GM12878 (cell line): ENCODE measurements around the gene GPR18. TPM values are rescaled to one million over a fixed set of nuclear protein-coding genes. Genes with fewer than 3 reads are reported as not detected.

ENCODE experiments used
- CHD4 ChIP-seq: fragments of 200-600 bp; sonication (generic); IDR thresholded peaks from 2 replicates; pipeline ENCODE4 v1.6.1; 2016; ENCODE audit warnings: mild to moderate bottlenecking
- EP300 ChIP-seq, 2 experiments: fragments of 150-350 bp in 1 of 2; IDR thresholded peaks; 2 replicates each; pipeline ENCODE4 v1.6.1; 2011 to 2012; ENCODE audit warnings: low read depth in 2 of 2, low read length in 2 of 2, borderline replicate concordance in 1 of 2, improper control_type of control experiment in 1 of 2, inconsistent platforms in 1 of 2; ENCODE audit not compliant: control insufficient read depth in 1 of 2
- FOXM1 ChIP-seq: IDR thresholded peaks from 2 replicates; pipeline ENCODE4 v1.6.1; 2012; ENCODE audit warnings: low read depth, mild to moderate bottlenecking, inconsistent platforms, low read length, moderate library complexity
- MLLT1 ChIP-seq: fragments of 450-650 bp; IDR thresholded peaks from 2 replicates; pipeline ENCODE4 v1.6.1; 2016; ENCODE audit warnings: mild to moderate bottlenecking
- MXI1 ChIP-seq: fragments of 150-350 bp; IDR thresholded peaks from 2 replicates; pipeline ENCODE4 v1.6.1; 2011; ENCODE audit warnings: low read depth, mild to moderate bottlenecking, inconsistent platforms, low read length, improper control_type of control experiment
- NFYA ChIP-seq: IDR thresholded peaks from 2 replicates; pipeline ENCODE4 v1.6.1; 2011; ENCODE audit warnings: low read depth, mild to moderate bottlenecking, low read length, improper control_type of control experiment, borderline replicate concordance
- NFYB ChIP-seq: IDR thresholded peaks from 2 replicates; pipeline ENCODE4 v1.6.1; 2011; ENCODE audit warnings: low read depth, mild to moderate bottlenecking, low read length, improper control_type of control experiment, moderate library complexity; ENCODE audit not compliant: insufficient read depth
- PAX5 ChIP-seq: IDR thresholded peaks from 2 replicates; pipeline ENCODE4 v1.6.1; 2011; ENCODE audit warnings: low read depth, low read length, borderline replicate concordance
- PKNOX1 ChIP-seq: fragments of 450-650 bp; IDR thresholded peaks from 2 replicates; pipeline ENCODE4 v1.6.1; 2016; ENCODE audit warnings: mild to moderate bottlenecking
- POLR2AphosphoS2 ChIP-seq: IDR thresholded peaks from 2 replicates; pipeline ENCODE4 v1.6.1; 2011; ENCODE audit warnings: low read depth, mild to moderate bottlenecking, low read length, improper control_type of control experiment, moderate library complexity
- SMARCA5 ChIP-seq: fragments of 450-650 bp; IDR thresholded peaks from 2 replicates; pipeline ENCODE4 v1.6.1; 2017; ENCODE audit warnings: mild to moderate bottlenecking
- TAF1 ChIP-seq: IDR thresholded peaks from 2 replicates; pipeline ENCODE4 v1.6.1; 2011; ENCODE audit warnings: mild to moderate bottlenecking, low read depth, low read length, borderline replicate concordance
- TBL1XR1 ChIP-seq: IDR thresholded peaks from 2 replicates; pipeline ENCODE4 v1.6.1; 2012; ENCODE audit warnings: low read depth, low read length, improper control_type of control experiment
- ZNF274 ChIP-seq: IDR thresholded peaks from one replicate; pipeline ENCODE4 v1.8.0; 2011; ENCODE audit not compliant: insufficient read length, insufficient read depth
- polyA plus RNA-seq, 11 experiments: library from polyadenylated mRNA; depleted of rRNA in 4 of 11; unstranded in 6 of 11; stranded (reverse) in 5 of 11; fragments of >200 nt; fragmentation: Nextera tagmentation in 4 of 11; fragmentation: Illumina TruSeq in 1 of 11; extraction: Ambion mirVana in 4 of 11; extraction: Trizol in 1 of 11; gene quantifications; 1 replicate in 1 of 11; 2 replicates in 10 of 11; pipeline versions ENCODE4 v1.2.1 to v1.2.3, GENCODE V29; 2011 to 2016; ENCODE audit warnings: inconsistent platforms in 2 of 11, missing spikeins in 2 of 11, low read depth in 1 of 11
- total RNA-seq, 4 experiments: library from RNA; depleted of rRNA in 3 of 4; stranded (reverse); fragments of >200 nt in 3 of 4; fragmentation: Illumina TruSeq in 1 of 4; extraction: Trizol in 1 of 4; gene quantifications; 2 replicates each; pipeline versions ENCODE4 v1.2.1 to v1.2.3, GENCODE V29; 2013 to 2021
- TF ChIP-seq, protein P1 (sequence below): IDR thresholded peaks from 2 replicates; pipeline ENCODE4 v1.6.1; 2012; ENCODE audit warnings: low read depth, low read length, improper control_type of control experiment
- TF ChIP-seq, protein P2 (sequence below): fragments of 450-650 bp; IDR thresholded peaks from 2 replicates; pipeline ENCODE4 v1.6.1; 2017; ENCODE audit warnings: antibody characterized with exemption, mild to moderate bottlenecking, moderate library complexity
- TF ChIP-seq, protein P3 (sequence below): IDR thresholded peaks from 2 replicates; pipeline ENCODE4 v1.6.1; 2012; ENCODE audit warnings: low read depth, low read length, improper control_type of control experiment
- TF ChIP-seq, protein P4 (sequence below): IDR thresholded peaks from 2 replicates; pipeline ENCODE4 v1.6.1; 2012; ENCODE audit warnings: low read length, inconsistent platforms

Gene GPR18
- total and polyA plus RNA-seq, 10 of the 15 experiments (the other 5 are each of a cell fraction or from before 2014, with no cell fraction given): 3.3 to 12.9 (median 5.2) TPM

DNA sequence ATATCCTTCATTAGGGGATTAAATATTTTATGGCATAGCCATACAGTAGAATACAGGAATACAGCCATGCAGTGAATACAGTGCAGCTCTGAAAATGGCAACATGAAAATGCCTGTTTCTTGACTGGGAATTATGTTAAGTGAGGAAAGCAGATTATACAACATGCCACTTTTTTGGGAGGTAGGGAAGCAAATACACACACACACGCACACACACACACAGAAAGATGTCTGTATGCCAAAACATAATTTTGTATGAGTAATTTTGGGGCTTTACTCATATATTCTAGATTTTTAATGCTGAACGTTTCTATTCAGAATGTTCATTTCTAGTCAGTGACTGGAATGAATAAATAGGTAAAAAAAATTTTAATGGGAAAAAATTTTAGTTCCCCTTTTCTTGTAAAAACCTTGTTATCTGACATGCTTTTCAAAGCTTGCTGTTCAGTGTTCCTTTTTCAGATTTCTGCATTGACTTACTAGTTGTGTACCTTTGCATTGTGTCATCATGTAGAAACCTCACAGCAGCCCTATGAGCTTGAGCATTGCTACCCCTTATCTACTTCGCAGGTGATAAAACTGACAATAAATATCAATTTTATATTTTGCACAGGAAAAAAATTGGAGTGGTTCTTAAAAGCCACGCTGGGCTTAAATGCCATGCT, 41.2 kb upstream of the GPR18 start (continued):
- TF ChIP-seq NFYA: no peak
- TF ChIP-seq TBL1XR1: 0 out of 2 replicates have a peak, but pooled peaks have one; percentile 28
- TF ChIP-seq EP300 (IDR thresholded peaks at IDR 0.05; ENCODE audit: borderline replicate concordance in 1 of 2, control insufficient read depth in 1 of 2, low read depth in 2 of 2, low read length in 2 of 2): no peak
- TF ChIP-seq, protein P1, sequence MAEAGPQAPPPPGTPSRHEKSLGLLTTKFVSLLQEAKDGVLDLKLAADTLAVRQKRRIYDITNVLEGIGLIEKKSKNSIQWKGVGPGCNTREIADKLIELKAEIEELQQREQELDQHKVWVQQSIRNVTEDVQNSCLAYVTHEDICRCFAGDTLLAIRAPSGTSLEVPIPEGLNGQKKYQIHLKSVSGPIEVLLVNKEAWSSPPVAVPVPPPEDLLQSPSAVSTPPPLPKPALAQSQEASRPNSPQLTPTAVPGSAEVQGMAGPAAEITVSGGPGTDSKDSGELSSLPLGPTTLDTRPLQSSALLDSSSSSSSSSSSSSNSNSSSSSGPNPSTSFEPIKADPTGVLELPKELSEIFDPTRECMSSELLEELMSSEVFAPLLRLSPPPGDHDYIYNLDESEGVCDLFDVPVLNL: no peak
- TF ChIP-seq, protein P2, sequence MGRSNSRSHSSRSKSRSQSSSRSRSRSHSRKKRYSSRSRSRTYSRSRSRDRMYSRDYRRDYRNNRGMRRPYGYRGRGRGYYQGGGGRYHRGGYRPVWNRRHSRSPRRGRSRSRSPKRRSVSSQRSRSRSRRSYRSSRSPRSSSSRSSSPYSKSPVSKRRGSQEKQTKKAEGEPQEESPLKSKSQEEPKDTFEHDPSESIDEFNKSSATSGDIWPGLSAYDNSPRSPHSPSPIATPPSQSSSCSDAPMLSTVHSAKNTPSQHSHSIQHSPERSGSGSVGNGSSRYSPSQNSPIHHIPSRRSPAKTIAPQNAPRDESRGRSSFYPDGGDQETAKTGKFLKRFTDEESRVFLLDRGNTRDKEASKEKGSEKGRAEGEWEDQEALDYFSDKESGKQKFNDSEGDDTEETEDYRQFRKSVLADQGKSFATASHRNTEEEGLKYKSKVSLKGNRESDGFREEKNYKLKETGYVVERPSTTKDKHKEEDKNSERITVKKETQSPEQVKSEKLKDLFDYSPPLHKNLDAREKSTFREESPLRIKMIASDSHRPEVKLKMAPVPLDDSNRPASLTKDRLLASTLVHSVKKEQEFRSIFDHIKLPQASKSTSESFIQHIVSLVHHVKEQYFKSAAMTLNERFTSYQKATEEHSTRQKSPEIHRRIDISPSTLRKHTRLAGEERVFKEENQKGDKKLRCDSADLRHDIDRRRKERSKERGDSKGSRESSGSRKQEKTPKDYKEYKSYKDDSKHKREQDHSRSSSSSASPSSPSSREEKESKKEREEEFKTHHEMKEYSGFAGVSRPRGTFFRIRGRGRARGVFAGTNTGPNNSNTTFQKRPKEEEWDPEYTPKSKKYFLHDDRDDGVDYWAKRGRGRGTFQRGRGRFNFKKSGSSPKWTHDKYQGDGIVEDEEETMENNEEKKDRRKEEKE: no peak
- TF ChIP-seq MLLT1: peak; percentile 62; the same call in 1 of the 2 replicates
- no peak for TF ChIP-seq PAX5
- TF ChIP-seq ZNF274: no peak
- TF ChIP-seq NFYB: no peak
- TF ChIP-seq, protein P3, sequence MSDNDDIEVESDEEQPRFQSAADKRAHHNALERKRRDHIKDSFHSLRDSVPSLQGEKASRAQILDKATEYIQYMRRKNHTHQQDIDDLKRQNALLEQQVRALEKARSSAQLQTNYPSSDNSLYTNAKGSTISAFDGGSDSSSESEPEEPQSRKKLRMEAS: no peak
- TF ChIP-seq POLR2AphosphoS2: peak; percentile 69; the same call in 1 of the 2 replicates
- no peak for TF ChIP-seq CHD4
- TF ChIP-seq SMARCA5: no peak
- 0 out of 2 replicates have a peak, but pooled peaks have one; percentile 14 for TF ChIP-seq MXI1
- no peak for TF ChIP-seq PKNOX1
- TF ChIP-seq, protein P4, sequence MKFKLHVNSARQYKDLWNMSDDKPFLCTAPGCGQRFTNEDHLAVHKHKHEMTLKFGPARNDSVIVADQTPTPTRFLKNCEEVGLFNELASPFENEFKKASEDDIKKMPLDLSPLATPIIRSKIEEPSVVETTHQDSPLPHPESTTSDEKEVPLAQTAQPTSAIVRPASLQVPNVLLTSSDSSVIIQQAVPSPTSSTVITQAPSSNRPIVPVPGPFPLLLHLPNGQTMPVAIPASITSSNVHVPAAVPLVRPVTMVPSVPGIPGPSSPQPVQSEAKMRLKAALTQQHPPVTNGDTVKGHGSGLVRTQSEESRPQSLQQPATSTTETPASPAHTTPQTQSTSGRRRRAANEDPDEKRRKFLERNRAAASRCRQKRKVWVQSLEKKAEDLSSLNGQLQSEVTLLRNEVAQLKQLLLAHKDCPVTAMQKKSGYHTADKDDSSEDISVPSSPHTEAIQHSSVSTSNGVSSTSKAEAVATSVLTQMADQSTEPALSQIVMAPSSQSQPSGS: 0 out of 2 replicates have a peak, but pooled peaks have one; percentile 17
- no peak for TF ChIP-seq FOXM1
- TF ChIP-seq TAF1: no peak
